ENCODE measurements around the gene IRF2BPL. TPM values are rescaled to one million over a fixed set of nuclear protein-coding genes. Genes with fewer than 3 reads are reported as not detected.
A peak's percentile ranks its signal among the peaks of the same experiment; 100 is the strongest.

IRF2BPL gene
- total RNA-seq, 6 experiments from 2014 or later, result 11.7 to 18.1 (median 13.7) TPM

DNA sequence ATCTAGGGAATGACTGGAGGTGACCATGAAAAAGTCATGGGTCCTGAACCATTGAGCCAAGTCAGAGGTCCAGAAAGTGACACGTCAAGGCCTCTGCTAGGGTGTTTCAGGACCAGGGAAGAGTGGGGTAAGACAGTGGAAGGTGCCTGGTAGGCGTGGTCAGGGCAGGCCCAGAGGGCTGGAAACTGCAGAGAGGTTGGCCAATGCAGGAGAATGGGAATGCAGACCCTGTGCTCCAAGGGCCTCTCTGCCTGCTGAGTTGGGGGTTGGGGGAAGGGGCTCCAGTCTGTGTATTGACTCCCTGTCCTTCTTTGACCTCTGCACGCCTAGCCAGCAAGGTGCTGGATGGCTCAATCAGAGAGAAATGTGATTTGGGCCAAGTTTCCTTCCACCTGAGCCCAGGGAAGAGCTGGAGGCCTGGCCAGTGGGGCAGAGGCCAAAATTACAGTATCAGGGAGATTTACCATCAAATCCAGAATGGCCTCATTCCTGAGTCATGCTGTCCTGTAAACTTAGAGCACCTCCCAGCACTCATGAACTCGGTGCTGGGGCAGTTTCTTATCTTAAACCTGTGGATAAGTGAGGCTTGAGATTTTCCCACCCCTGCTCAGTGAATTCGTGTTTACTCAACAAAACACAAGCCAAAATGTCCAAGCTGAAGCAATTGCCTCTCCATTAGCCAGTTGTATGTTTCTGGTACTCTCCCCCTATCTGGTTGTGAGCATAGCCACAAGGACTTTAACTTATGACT, 24.4 kb downstream of the IRF2BPL start:
- peaks cover 0 to 65% (median 29%) of the 10 kb centered on the region in 4 donors for H3K4me1 ChIP-seq
- H3K4me3 ChIP-seq, result no peak overlapping the region
- WGBS (ENCODE audit: insufficient coverage, low coverage, low lambda C conversion rate, missing lambda C conversion rate), result 25% methylated on average over 3 of the region's 5 CpGs
- DNase-seq (peak in 1 of 3 donors; percentile 58), ATAC-seq (peak in 3 of 4 donors; percentile 4 to 51 (median 20))
- intact Hi-C loops (cut with DNase I), result no loop called here
- no peaks in the 10 kb centered on the region for H3K36me3 ChIP-seq
- no peaks in the 10 kb centered on the region for H3K27me3 ChIP-seq
- peak overlapping the region; percentile 39 to 73 (median 39) for H3K27ac ChIP-seq
- TF ChIP-seq, protein P1, sequence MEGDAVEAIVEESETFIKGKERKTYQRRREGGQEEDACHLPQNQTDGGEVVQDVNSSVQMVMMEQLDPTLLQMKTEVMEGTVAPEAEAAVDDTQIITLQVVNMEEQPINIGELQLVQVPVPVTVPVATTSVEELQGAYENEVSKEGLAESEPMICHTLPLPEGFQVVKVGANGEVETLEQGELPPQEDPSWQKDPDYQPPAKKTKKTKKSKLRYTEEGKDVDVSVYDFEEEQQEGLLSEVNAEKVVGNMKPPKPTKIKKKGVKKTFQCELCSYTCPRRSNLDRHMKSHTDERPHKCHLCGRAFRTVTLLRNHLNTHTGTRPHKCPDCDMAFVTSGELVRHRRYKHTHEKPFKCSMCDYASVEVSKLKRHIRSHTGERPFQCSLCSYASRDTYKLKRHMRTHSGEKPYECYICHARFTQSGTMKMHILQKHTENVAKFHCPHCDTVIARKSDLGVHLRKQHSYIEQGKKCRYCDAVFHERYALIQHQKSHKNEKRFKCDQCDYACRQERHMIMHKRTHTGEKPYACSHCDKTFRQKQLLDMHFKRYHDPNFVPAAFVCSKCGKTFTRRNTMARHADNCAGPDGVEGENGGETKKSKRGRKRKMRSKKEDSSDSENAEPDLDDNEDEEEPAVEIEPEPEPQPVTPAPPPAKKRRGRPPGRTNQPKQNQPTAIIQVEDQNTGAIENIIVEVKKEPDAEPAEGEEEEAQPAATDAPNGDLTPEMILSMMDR (IDR thresholded peaks at IDR 0.05), result no peak
- TF ChIP-seq POLR2A (IDR thresholded peaks at IDR 0.05), result no peak
- no peaks in the 10 kb centered on the region for H3K9me3 ChIP-seq

DNA sequence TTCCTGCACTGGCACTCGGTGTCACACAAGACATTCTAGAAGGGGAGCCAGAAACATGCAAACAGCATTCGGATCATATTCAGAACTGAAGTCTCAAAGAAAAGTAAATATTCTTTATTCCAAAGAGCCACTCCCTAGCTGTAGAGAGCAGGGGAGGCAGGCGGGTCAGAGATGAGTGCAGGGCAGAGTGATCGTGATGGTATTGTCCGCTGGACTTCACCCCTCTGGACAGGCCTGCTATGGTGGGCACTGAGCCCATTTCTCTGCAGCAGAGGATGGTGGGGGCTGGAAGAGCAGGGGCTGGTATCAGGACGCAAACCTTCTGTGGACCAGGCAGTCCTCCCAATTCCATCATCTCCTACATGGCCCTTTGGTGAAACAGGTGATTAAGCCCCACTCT, 25.6 kb downstream of the IRF2BPL start:
- DNase-seq (peak; percentile 36 to 71 (median 66)), ATAC-seq (peak; percentile 28 to 67 (median 44))
- Histone ChIP-seq H3K4me3 (no peak overlapping the region), H3K4me1 (peaks cover 0 to 55% (median 25%) of the 10 kb centered on the region in 4 donors), H3K36me3 (no peaks in the 10 kb centered on the region), H3K27me3 (no peaks in the 10 kb centered on the region), H3K9me3 (no peaks in the 10 kb centered on the region), H3K27ac (peak overlapping the region in 1 of 3 donors; percentile 73)
- WGBS (ENCODE audit: insufficient coverage, low coverage, low lambda C conversion rate, missing lambda C conversion rate), result 47% methylated on average over 6 of the region's 6 CpGs
- no peak for TF ChIP-seq POLR2A (IDR thresholded peaks at IDR 0.05)
- TF ChIP-seq, protein P1 (IDR thresholded peaks at IDR 0.05), result no peak
- intact Hi-C loops (cut with DNase I), result no loop called here

DNA sequence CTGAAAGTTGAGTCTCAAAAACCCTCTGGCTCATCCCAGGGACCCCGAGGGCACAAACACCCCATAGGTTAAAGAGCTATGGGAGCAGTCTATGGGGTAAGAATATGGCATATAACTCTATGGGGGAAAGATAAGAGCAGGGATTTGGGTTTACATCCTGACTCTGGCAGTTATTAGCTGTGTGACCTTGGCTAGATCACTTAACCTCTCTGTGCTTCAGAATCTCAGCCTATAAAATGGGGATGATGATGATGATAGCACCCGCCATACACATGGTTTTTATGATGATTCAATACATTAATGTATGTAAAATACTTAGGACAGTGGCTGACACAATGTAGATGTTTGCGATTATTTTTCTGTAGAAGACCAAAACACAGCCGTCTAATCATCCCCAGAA, 26.2 kb downstream of the IRF2BPL start:
- intact Hi-C loops (cut with DNase I), result no loop called here
- Histone ChIP-seq H3K36me3 (no peaks in the 10 kb centered on the region), H3K9me3 (no peaks in the 10 kb centered on the region), H3K4me1 (peaks cover 0 to 50% (median 23%) of the 10 kb centered on the region in 4 donors), H3K4me3 (no peak overlapping the region), H3K27ac (no peak overlapping the region), H3K27me3 (no peaks in the 10 kb centered on the region)
- 79% methylated on average over 4 of the region's 4 CpGs for WGBS (ENCODE audit: insufficient coverage, low coverage, low lambda C conversion rate, missing lambda C conversion rate)
- no peak for ATAC-seq
- no peak for TF ChIP-seq POLR2A (IDR thresholded peaks at IDR 0.05)
- TF ChIP-seq, protein P1 (IDR thresholded peaks at IDR 0.05), result no peak
- DNase-seq, result no peak

DNA sequence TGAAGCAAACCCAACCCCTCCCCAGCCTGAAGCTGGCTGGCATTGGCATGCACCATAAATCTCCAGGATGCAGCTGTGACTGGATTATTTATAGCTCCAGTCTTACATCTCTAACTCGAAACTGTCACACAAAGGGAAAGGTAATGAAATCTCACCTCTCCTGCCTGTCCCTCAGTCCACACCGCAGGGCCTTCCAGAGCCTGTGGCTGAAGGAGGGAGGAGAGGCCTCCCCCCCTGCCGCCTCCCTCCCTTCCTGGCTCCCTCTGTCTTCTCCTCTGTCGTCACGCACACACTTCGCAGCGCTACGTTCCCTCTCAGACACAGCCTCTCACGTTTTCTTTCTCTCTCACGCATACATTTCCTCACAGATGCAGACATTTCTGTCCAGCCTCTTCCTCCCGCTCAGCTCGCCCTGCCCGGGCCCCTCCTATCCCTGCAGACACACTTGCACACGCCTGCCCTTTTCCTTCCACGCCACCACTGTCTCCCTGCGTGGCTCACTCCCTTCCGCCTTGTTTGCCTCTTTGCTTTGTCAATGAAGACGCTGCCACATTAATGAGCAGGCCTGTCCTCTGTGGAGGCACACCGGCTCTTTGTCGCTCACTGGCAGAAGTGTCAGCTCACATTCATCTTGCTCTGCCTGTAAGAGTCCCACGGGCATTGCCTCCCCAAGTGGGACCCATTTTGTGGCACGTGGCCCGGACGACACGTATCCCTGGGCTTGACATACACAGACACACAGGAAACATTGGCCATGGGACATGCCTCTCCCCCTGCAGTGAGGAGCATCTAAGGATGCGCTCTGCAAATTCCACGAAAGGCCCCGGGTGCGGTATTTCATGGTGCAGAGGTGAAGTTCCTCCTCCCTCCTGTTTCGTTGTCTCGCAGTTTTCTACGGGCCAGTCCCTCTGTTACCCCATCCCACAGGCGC, 27.9 kb downstream of the IRF2BPL start:
- ATAC-seq (peak in 1 of 4 donors; percentile 10), DNase-seq (no peak)
- H3K4me3 ChIP-seq, result no peak overlapping the region
- H3K27ac ChIP-seq, result no peak overlapping the region
- no peaks in the 10 kb centered on the region for H3K27me3 ChIP-seq
- no peaks in the 10 kb centered on the region for H3K36me3 ChIP-seq
- 76% methylated on average over 15 of the region's 33 CpGs for WGBS (ENCODE audit: insufficient coverage, low coverage, low lambda C conversion rate, missing lambda C conversion rate)
- intact Hi-C loops (cut with DNase I), result no loop called here
- H3K9me3 ChIP-seq, result no peaks in the 10 kb centered on the region
- TF ChIP-seq, protein P1 (IDR thresholded peaks at IDR 0.05), result no peak
- no peak for TF ChIP-seq POLR2A (IDR thresholded peaks at IDR 0.05)
- peaks cover 0 to 44% (median 15%) of the 10 kb centered on the region in 4 donors for H3K4me1 ChIP-seq
